ENCODE measurements around the gene RASA1.

RASA1 gene

GRCh38 chr5:87392170-87392569 lies 124.5 kb downstream of the RASA1 start:
- no peaks in the 10 kb centered on the region for H3K79me2 ChIP-seq (ENCODE audit: insufficient read depth, low read length)
- no peak overlapping the region for H3K27ac ChIP-seq (ENCODE audit: low read depth, low read length, poor library complexity, severe bottlenecking)
- no peak overlapping the region for H3K4me2 ChIP-seq (ENCODE audit: low read length)
- H3K9ac ChIP-seq (ENCODE audit: low read length): no peak overlapping the region
- H2AFZ ChIP-seq (ENCODE audit: low read length): no peak overlapping the region
- no peaks in the 10 kb centered on the region for H4K20me1 ChIP-seq (ENCODE audit: insufficient read depth, low read length)
- H3K36me3 ChIP-seq (ENCODE audit: insufficient read depth, low read length): peaks cover 95% of the 10 kb centered on the region
- TF ChIP-seq EZH2 (IDR thresholded peaks at IDR 0.05; ENCODE audit: borderline replicate concordance, low read length): no peak
- TF ChIP-seq, protein P1, sequence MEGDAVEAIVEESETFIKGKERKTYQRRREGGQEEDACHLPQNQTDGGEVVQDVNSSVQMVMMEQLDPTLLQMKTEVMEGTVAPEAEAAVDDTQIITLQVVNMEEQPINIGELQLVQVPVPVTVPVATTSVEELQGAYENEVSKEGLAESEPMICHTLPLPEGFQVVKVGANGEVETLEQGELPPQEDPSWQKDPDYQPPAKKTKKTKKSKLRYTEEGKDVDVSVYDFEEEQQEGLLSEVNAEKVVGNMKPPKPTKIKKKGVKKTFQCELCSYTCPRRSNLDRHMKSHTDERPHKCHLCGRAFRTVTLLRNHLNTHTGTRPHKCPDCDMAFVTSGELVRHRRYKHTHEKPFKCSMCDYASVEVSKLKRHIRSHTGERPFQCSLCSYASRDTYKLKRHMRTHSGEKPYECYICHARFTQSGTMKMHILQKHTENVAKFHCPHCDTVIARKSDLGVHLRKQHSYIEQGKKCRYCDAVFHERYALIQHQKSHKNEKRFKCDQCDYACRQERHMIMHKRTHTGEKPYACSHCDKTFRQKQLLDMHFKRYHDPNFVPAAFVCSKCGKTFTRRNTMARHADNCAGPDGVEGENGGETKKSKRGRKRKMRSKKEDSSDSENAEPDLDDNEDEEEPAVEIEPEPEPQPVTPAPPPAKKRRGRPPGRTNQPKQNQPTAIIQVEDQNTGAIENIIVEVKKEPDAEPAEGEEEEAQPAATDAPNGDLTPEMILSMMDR (IDR thresholded peaks at IDR 0.05; ENCODE audit: low read length): no peak
- H3K9me2 ChIP-seq (ENCODE audit: low read depth, low read length): no peaks in the 10 kb centered on the region
- H3K4me1 ChIP-seq (ENCODE audit: insufficient read depth, low read length, severe bottlenecking): no peaks in the 10 kb centered on the region
- no peaks in the 10 kb centered on the region; the same call in 1 of the 2 replicates for H3F3A ChIP-seq (ENCODE audit: insufficient read depth, low read length)
- no peaks in the 10 kb centered on the region for H3K27me3 ChIP-seq (ENCODE audit: insufficient read depth, low read length)
- no peaks in the 10 kb centered on the region for H3K9me3 ChIP-seq (ENCODE audit: low read length)
- H3K4me3 ChIP-seq (ENCODE audit: low read depth, low read length, poor library complexity, severe bottlenecking): no peak overlapping the region

GRCh38 chr5:87392801-87393200 lies 125.1 kb downstream of the RASA1 start:
- H3K9me2 ChIP-seq (ENCODE audit: low read depth, low read length): no peaks in the 10 kb centered on the region
- H3K9ac ChIP-seq (ENCODE audit: low read length): no peak overlapping the region
- H3K4me1 ChIP-seq (ENCODE audit: insufficient read depth, low read length, severe bottlenecking): no peaks in the 10 kb centered on the region
- H3K27ac ChIP-seq (ENCODE audit: low read depth, low read length, poor library complexity, severe bottlenecking): no peak overlapping the region
- no peaks in the 10 kb centered on the region for H3K9me3 ChIP-seq (ENCODE audit: low read length)
- H3K79me2 ChIP-seq (ENCODE audit: insufficient read depth, low read length): no peaks in the 10 kb centered on the region
- no peak overlapping the region for H3K4me3 ChIP-seq (ENCODE audit: low read depth, low read length, poor library complexity, severe bottlenecking)
- no peaks in the 10 kb centered on the region; the same call in 1 of the 2 replicates for H3F3A ChIP-seq (ENCODE audit: insufficient read depth, low read length)
- TF ChIP-seq, protein P1 (IDR thresholded peaks at IDR 0.05; ENCODE audit: low read length): no peak
- no peak for TF ChIP-seq EZH2 (IDR thresholded peaks at IDR 0.05; ENCODE audit: borderline replicate concordance, low read length)
- no peak overlapping the region for H2AFZ ChIP-seq (ENCODE audit: low read length)
- H3K36me3 ChIP-seq (ENCODE audit: insufficient read depth, low read length): peaks cover 95% of the 10 kb centered on the region
- H4K20me1 ChIP-seq (ENCODE audit: insufficient read depth, low read length): no peaks in the 10 kb centered on the region
- no peaks in the 10 kb centered on the region for H3K27me3 ChIP-seq (ENCODE audit: insufficient read depth, low read length)
- H3K4me2 ChIP-seq (ENCODE audit: low read length): no peak overlapping the region

- H3K4me1 ChIP-seq (ENCODE audit: insufficient read depth, low read length, severe bottlenecking): no peaks in the 10 kb centered on the region
- H3K4me2 ChIP-seq (ENCODE audit: low read length): no peak overlapping the region
- no peak overlapping the region for H3K4me3 ChIP-seq (ENCODE audit: low read depth, low read length, poor library complexity, severe bottlenecking)
- no peaks in the 10 kb centered on the region for H3K27me3 ChIP-seq (ENCODE audit: insufficient read depth, low read length)
- peaks cover 95% of the 10 kb centered on the region for H3K36me3 ChIP-seq (ENCODE audit: insufficient read depth, low read length)
- H2AFZ ChIP-seq (ENCODE audit: low read length): no peak overlapping the region
- H3K27ac ChIP-seq (ENCODE audit: low read depth, low read length, poor library complexity, severe bottlenecking): no peak overlapping the region
- no peaks in the 10 kb centered on the region for H4K20me1 ChIP-seq (ENCODE audit: insufficient read depth, low read length)
- H3K9me3 ChIP-seq (ENCODE audit: low read length): no peaks in the 10 kb centered on the region
- H3F3A ChIP-seq (ENCODE audit: insufficient read depth, low read length): no peaks in the 10 kb centered on the region; the same call in 1 of the 2 replicates
- no peak overlapping the region for H3K9ac ChIP-seq (ENCODE audit: low read length)
- TF ChIP-seq, protein P1 (IDR thresholded peaks at IDR 0.05; ENCODE audit: low read length): no peak
- no peak for TF ChIP-seq EZH2 (IDR thresholded peaks at IDR 0.05; ENCODE audit: borderline replicate concordance, low read length)
- H3K9me2 ChIP-seq (ENCODE audit: low read depth, low read length): no peaks in the 10 kb centered on the region
- no peaks in the 10 kb centered on the region for H3K79me2 ChIP-seq (ENCODE audit: insufficient read depth, low read length)
Observed at GRCh38 chr5:87393331-87393730, 125.6 kb downstream of the RASA1 start.

Measured in OCI-LY1 (cell line).